Hepatocyte (in vitro differentiated cells): Measurements from ENCODE around the gene CNTN6. TPM values are rescaled to one million over a fixed set of nuclear protein-coding genes. Genes with fewer than 3 reads are reported as not detected.

Experiments used
- DNase-seq: peaks from one replicate; pipeline ENCODE4 v3.0.0-alpha.2; 2016; ENCODE audit warnings: low spot score
- H2AFZ ChIP-seq: fragments of 200-600 bp; sonication (generic); 2 replicates; pipeline ENCODE4 v1.6.0; 2016; ENCODE audit warnings: antibody characterized with exemption, mild to moderate bottlenecking
- H3K27ac ChIP-seq: fragments of 200-600 bp; sonication (generic); 2 replicates; pipeline ENCODE4 v1.5.1; 2016; ENCODE audit warnings: mild to moderate bottlenecking
- H3K27me3 ChIP-seq: fragments of 200-600 bp; sonication (generic); 2 replicates; pipeline ENCODE4 v1.6.1; 2016
- H3K36me3 ChIP-seq: fragments of 200-600 bp; sonication (generic); replicated peaks from 2 replicates; pipeline ENCODE4 v1.5.1; 2016; ENCODE audit warnings: low read depth; ENCODE audit not compliant: insufficient read depth
- H3K4me1 ChIP-seq: fragments of 200-600 bp; sonication (generic); 2 replicates; pipeline ENCODE4 v1.5.1; 2016; ENCODE audit warnings: mild to moderate bottlenecking, moderate library complexity; ENCODE audit not compliant: insufficient read depth
- H3K4me2 ChIP-seq: fragments of 200-600 bp; sonication (generic); 2 replicates; pipeline ENCODE4 v1.6.0; 2016
- H3K4me3 ChIP-seq: fragments of 200-600 bp; sonication (generic); 2 replicates; pipeline ENCODE4 v1.5.1; 2016; ENCODE audit warnings: mild to moderate bottlenecking
- H3K79me2 ChIP-seq: fragments of 200-600 bp; sonication (generic); 2 replicates; pipeline ENCODE4 v1.6.0; 2017; ENCODE audit warnings: mild to moderate bottlenecking
- H3K9me2 ChIP-seq: fragments of 200-600 bp; sonication (generic); replicated peaks from 2 replicates; pipeline ENCODE4 v1.6.0; 2017; ENCODE audit warnings: mild to moderate bottlenecking; ENCODE audit not compliant: insufficient read depth
- H3K9me3 ChIP-seq: fragments of 200-600 bp; sonication (generic); 2 replicates; pipeline ENCODE4 v1.5.1; 2016; ENCODE audit warnings: low read depth, mild to moderate bottlenecking
- H4K20me1 ChIP-seq: fragments of 200-600 bp; sonication (generic); 2 replicates; pipeline ENCODE4 v1.6.0; 2016; ENCODE audit warnings: mild to moderate bottlenecking; ENCODE audit not compliant: insufficient read depth, poor library complexity, severe bottlenecking
- EZH2 ChIP-seq: fragments of 200-600 bp; sonication (generic); IDR thresholded peaks from 2 replicates; pipeline ENCODE4 v1.6.1; 2016; ENCODE audit warnings: antibody characterized with exemption, mild to moderate bottlenecking, borderline replicate concordance
- EZH2phosphoT487 ChIP-seq: fragments of 200-600 bp; sonication (generic); IDR thresholded peaks from one replicate; pipeline ENCODE4 v1.6.1; 2018; ENCODE audit warnings: antibody characterized with exemption, mild to moderate bottlenecking, low read depth, moderate library complexity; ENCODE audit not compliant: unreplicated experiment, severe bottlenecking
- WGBS: methylation state at CpG from one replicate; pipeline ENCODE4 v1.1.6; 2016; ENCODE audit warnings: low lambda C conversion rate; ENCODE audit errors: missing lambda C conversion rate; 5-methylcytosine and 5-hydroxymethylcytosine counted together
- polyA plus RNA-seq: library from polyadenylated mRNA; unstranded; fragments of >200 nt; fragmentation: Nextera tagmentation; extraction: Ambion mirVana; gene quantifications from 2 replicates; pipeline ENCODE4 v1.2.1, GENCODE V29; 2016
- total RNA-seq: library from RNA; depleted of rRNA; stranded (reverse); fragments of >200 nt; gene quantifications from 2 replicates; pipeline ENCODE4 v1.2.3, GENCODE V29; 2014
- TF ChIP-seq, protein P1 (sequence below): fragments of 200-600 bp; sonication (generic); IDR thresholded peaks from 2 replicates; pipeline ENCODE4 v1.5.1; 2016; ENCODE audit warnings: antibody characterized with exemption, mild to moderate bottlenecking; ENCODE audit not compliant: poor library complexity

The CNTN6 gene
- total and polyA plus RNA-seq, 2 experiments from 2014 or later: 2.9 to 3.2 TPM

- Histone ChIP-seq H3K27me3 (no peaks in the 10 kb centered on the region), H3K79me2 (no peaks in the 10 kb centered on the region), H3K4me2 (no peak overlapping the region), H3K4me3 (no peak overlapping the region), H3K9me2 (no peaks in the 10 kb centered on the region), H3K36me3 (no peaks in the 10 kb centered on the region), H2AFZ (no peak overlapping the region), H3K27ac (no peak overlapping the region), H3K9me3 (no peaks in the 10 kb centered on the region), H3K4me1 (no peaks in the 10 kb centered on the region), H4K20me1 (no peaks in the 10 kb centered on the region)
- no peak for DNase-seq
- WGBS: 55% methylated on average over 1 of the region's 1 CpG
- TF ChIP-seq, protein P1, sequence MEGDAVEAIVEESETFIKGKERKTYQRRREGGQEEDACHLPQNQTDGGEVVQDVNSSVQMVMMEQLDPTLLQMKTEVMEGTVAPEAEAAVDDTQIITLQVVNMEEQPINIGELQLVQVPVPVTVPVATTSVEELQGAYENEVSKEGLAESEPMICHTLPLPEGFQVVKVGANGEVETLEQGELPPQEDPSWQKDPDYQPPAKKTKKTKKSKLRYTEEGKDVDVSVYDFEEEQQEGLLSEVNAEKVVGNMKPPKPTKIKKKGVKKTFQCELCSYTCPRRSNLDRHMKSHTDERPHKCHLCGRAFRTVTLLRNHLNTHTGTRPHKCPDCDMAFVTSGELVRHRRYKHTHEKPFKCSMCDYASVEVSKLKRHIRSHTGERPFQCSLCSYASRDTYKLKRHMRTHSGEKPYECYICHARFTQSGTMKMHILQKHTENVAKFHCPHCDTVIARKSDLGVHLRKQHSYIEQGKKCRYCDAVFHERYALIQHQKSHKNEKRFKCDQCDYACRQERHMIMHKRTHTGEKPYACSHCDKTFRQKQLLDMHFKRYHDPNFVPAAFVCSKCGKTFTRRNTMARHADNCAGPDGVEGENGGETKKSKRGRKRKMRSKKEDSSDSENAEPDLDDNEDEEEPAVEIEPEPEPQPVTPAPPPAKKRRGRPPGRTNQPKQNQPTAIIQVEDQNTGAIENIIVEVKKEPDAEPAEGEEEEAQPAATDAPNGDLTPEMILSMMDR: no peak
- no peak for TF ChIP-seq EZH2phosphoT487
- TF ChIP-seq EZH2: no peak
These were observed 124.0 kb downstream of the CNTN6 start for GRCh38 chr3:1216856-1217255.

DNA sequence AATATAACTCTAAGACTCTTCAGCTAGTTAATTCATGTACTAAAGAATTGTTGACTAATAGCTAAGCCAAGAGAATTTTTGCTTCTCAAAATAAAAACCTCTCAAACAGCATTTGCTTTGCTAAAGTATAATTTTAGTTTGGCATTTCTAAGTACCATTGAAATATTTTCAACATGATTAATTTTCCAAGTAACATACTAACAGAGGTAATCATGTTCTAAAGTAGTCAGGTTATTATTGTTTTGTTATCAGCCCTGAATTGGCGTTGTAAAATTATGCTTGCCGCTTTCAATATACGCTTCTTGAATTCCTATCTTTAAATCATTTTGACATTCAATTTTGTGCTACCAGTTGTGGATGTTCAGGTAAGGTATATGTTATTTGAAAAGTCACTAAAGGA lies 134.3 kb downstream of the CNTN6 start:
- Histone ChIP-seq H3K9me2 (no peaks in the 10 kb centered on the region), H3K4me1 (no peaks in the 10 kb centered on the region), H2AFZ (no peak overlapping the region), H3K4me3 (no peak overlapping the region), H3K27ac (no peak overlapping the region), H3K79me2 (no peaks in the 10 kb centered on the region), H3K4me2 (no peak overlapping the region), H3K27me3 (no peaks in the 10 kb centered on the region), H4K20me1 (no peaks in the 10 kb centered on the region), H3K36me3 (no peaks in the 10 kb centered on the region), H3K9me3 (no peaks in the 10 kb centered on the region)
- DNase-seq: no peak
- TF ChIP-seq EZH2phosphoT487: no peak
- TF ChIP-seq, protein P1: no peak
- TF ChIP-seq EZH2: no peak
- 89% methylated on average over 3 of the region's 3 CpGs for WGBS

- Histone ChIP-seq H2AFZ (no peak overlapping the region), H3K27me3 (no peaks in the 10 kb centered on the region), H3K4me3 (no peak overlapping the region), H3K79me2 (no peaks in the 10 kb centered on the region), H3K4me2 (no peak overlapping the region), H3K4me1 (no peaks in the 10 kb centered on the region), H4K20me1 (no peaks in the 10 kb centered on the region), H3K27ac (no peak overlapping the region), H3K36me3 (no peaks in the 10 kb centered on the region), H3K9me2 (no peaks in the 10 kb centered on the region), H3K9me3 (no peaks in the 10 kb centered on the region)
- no peak for DNase-seq
- TF ChIP-seq EZH2: no peak
- 72% methylated on average over 4 of the region's 4 CpGs for WGBS
These were observed 135.5 kb downstream of the CNTN6 start for GRCh38 chr3:1228289-1228688.

- Histone ChIP-seq H2AFZ (no peak overlapping the region), H3K9me2 (no peaks in the 10 kb centered on the region), H3K9me3 (no peaks in the 10 kb centered on the region), H4K20me1 (no peaks in the 10 kb centered on the region), H3K4me1 (no peaks in the 10 kb centered on the region), H3K36me3 (no peaks in the 10 kb centered on the region), H3K4me2 (no peak overlapping the region), H3K27ac (no peak overlapping the region), H3K27me3 (no peaks in the 10 kb centered on the region), H3K79me2 (no peaks in the 10 kb centered on the region), H3K4me3 (no peak overlapping the region)
- 85% methylated on average over 4 of the region's 4 CpGs for WGBS
- TF ChIP-seq EZH2 (no peak), EZH2phosphoT487 (no peak)
- TF ChIP-seq, protein P1: no peak
- no peak for DNase-seq
These were observed 138.1 kb downstream of the CNTN6 start for GRCh38 chr3:1230920-1231319.
